ENCODE results near the gene RNPS1. TPM values are rescaled to one million over a fixed set of nuclear protein-coding genes. Genes with fewer than 3 reads are reported as not detected.

Gene RNPS1
- total RNA-seq, 1 donor from 2014 or later = 390 TPM

DNA sequence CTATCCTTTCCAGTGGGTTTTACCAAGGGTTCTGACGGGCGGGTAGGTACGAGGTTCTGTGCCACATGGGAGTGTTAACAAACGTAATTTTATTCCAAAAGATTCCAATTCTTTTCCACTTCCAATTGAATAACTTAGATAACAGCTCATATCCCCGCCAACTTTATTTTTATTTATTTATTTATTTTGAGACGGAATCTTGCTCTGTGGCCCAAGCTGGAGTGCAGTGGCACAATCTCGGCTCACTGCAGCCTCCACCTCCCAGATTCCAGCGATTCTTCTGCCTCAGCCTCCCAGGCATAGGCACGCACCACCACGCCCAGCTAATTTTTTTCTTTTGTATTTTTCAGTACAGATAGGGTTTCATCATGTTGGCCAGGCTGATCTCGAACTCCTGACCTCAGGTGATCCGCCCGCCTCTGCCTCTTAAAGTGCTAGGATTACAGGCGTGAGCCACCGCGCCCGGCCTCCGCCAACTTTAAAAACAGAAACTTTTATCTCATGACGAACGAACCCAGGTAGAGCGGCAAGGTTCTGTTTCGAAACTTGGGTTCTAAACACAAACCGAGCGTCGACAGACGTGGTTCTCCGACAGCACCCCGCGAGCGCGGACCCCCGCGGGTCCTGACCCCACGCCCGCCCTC lies 17.2 kb downstream of the RNPS1 start:
- no peak for DNase-seq (ENCODE audit: low read depth, low spot score)
- H3K36me3 Mint-ChIP-seq (ENCODE audit: low read depth) = peaks cover 13% of the 10 kb centered on the region
- H3K9me3 Mint-ChIP-seq = no peaks in the 10 kb centered on the region
- peak overlapping the region; percentile 91 for H3K4me3 Mint-ChIP-seq
- no peak overlapping the region for H3K27ac Mint-ChIP-seq (ENCODE audit: unreplicated experiment)
- no peaks in the 10 kb centered on the region for H3K27me3 Mint-ChIP-seq (ENCODE audit: low read depth)
- TF ChIP-seq, protein P1, sequence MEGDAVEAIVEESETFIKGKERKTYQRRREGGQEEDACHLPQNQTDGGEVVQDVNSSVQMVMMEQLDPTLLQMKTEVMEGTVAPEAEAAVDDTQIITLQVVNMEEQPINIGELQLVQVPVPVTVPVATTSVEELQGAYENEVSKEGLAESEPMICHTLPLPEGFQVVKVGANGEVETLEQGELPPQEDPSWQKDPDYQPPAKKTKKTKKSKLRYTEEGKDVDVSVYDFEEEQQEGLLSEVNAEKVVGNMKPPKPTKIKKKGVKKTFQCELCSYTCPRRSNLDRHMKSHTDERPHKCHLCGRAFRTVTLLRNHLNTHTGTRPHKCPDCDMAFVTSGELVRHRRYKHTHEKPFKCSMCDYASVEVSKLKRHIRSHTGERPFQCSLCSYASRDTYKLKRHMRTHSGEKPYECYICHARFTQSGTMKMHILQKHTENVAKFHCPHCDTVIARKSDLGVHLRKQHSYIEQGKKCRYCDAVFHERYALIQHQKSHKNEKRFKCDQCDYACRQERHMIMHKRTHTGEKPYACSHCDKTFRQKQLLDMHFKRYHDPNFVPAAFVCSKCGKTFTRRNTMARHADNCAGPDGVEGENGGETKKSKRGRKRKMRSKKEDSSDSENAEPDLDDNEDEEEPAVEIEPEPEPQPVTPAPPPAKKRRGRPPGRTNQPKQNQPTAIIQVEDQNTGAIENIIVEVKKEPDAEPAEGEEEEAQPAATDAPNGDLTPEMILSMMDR (conservative IDR thresholded peaks at IDR 0.05) = no peak
- peaks cover 11% of the 10 kb centered on the region for H3K4me1 Mint-ChIP-seq

DNA sequence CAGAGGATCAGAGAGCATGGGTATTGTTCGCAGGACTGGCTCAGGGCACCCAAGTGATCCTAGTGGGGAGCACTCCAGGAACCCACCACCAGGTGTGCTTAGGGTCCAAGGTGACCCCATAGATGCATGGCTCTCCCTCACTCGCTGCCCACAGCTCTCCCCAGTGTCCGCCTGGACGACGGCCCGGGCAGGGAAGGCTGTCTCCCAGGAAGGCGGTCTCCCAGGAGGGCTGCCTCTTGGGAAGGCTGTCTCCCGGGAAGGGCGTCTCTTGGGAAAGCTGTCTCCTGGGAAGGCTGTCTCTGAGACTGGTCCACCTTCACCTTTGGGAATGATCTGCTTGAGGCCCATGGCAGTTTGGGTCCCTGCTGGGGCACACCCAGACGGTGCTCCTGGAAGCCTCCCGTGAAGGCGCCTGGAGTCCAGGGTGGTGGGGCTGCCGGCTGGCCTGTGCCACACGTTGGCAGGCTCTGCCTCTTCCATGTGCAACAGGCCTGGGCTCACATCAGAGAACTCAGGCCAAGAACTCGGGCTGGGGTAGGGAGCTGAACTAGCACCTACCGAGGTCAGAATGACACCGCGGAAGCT lies 21.5 kb downstream of the RNPS1 start:
- TF ChIP-seq, protein P1 (conservative IDR thresholded peaks at IDR 0.05) = no peak
- no peak overlapping the region for H3K4me3 Mint-ChIP-seq
- peaks cover 3% of the 10 kb centered on the region for H3K27me3 Mint-ChIP-seq (ENCODE audit: low read depth)
- H3K36me3 Mint-ChIP-seq (ENCODE audit: low read depth) = peaks cover 5% of the 10 kb centered on the region
- peaks cover 7% of the 10 kb centered on the region for H3K4me1 Mint-ChIP-seq
- peak overlapping the region; percentile 79 for H3K27ac Mint-ChIP-seq (ENCODE audit: unreplicated experiment)
- no peak for DNase-seq (ENCODE audit: low read depth, low spot score)
- no peaks in the 10 kb centered on the region for H3K9me3 Mint-ChIP-seq

DNA sequence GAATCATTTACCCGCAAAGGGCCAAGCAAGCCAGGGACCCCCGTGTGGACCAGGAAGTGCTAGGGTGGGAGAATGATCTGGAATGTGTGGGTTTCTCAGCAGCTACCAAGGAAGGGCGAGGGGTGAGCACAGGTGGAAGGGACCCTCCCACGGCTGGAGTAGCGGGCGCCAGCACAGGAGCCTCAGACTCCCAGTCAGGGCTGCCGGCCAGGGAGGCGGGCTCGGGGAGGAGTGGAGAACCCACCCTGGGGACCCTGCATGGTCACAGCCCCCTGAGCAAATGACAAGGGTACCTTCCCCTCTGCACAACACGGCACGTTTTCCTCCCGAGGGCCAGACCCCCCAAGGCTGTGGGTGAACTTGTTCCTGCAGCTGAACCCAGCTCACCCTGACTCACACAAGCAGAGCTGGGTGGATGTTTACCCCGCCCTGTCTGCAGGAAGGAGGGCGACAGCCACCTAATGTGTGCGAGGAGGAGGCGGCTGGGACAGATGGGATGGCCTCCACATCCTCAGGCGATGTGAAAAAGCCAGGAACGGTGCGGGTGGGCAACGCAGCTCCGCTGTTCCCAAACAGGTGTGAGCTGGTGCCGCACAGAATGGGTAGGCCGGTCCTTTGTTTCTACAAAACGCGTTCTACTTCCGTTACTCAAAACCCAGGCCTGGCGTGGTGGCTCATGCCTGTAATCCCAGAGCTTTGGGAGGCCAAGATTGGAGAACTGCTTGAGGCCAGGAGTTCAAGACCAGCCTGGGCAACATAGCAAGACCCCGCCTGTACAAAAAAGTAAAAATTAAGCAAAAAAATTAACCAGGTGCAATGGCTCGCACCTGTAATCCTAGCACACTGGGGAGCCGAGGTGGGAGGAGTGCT lies 22.8 kb downstream of the RNPS1 start:
- H3K4me3 Mint-ChIP-seq = peak overlapping the region; percentile 15
- peaks cover 3% of the 10 kb centered on the region for H3K27me3 Mint-ChIP-seq (ENCODE audit: low read depth)
- no peak overlapping the region for H3K27ac Mint-ChIP-seq (ENCODE audit: unreplicated experiment)
- H3K4me1 Mint-ChIP-seq = no peaks in the 10 kb centered on the region
- TF ChIP-seq, protein P1 (conservative IDR thresholded peaks at IDR 0.05) = no peak
- DNase-seq (ENCODE audit: low read depth, low spot score) = no peak
- peaks cover 5% of the 10 kb centered on the region for H3K36me3 Mint-ChIP-seq (ENCODE audit: low read depth)
- no peaks in the 10 kb centered on the region for H3K9me3 Mint-ChIP-seq

DNA sequence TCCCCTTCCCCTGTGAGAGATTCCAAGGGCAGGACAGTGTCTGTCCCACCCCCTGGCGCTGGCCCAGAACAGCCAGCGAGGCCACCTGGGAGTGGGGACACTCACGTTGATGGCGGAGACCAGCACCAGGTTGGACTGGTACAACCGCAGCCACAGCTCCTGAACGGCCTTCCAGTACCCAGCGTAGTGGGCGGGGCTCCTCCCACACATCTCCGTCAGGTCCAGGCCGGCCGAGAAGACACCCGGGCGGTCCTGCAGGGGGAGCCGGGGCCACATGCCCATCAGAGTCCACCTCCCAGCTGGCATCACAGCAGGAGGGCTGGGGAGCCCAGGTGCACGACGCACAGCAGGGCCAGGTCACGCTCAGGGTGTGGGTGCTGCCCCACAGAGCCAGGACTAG lies 23.6 kb downstream of the RNPS1 start:
- Mint-ChIP-seq H3K4me3 (no peak overlapping the region), H3K36me3 (ENCODE audit: low read depth) (peaks cover 5% of the 10 kb centered on the region), H3K9me3 (no peaks in the 10 kb centered on the region), H3K4me1 (no peaks in the 10 kb centered on the region), H3K27me3 (ENCODE audit: low read depth) (peaks cover 10% of the 10 kb centered on the region), H3K27ac (ENCODE audit: unreplicated experiment) (no peak overlapping the region)
- DNase-seq (ENCODE audit: low read depth, low spot score) = no peak
- TF ChIP-seq, protein P1 (conservative IDR thresholded peaks at IDR 0.05) = no peak

DNA sequence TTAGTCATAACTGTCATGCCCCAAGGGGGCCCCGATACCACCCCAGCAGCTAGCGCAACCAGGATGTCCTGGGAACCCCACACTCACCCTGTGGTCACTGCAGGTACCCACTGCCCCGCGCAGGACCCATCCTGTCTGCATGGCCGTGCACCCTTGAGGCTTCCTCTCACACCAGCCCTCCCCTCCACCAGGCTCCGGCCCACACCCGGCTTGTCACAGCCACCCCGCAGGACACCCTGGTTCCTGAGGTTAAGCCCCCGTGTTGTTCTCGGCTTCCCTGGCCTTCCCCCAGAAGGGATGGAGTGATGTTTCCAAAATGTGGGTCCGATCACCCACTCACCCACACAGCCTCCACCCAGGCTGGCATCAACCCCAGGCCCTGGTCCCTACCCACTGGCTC lies 24.1 kb downstream of the RNPS1 start:
- H3K4me3 Mint-ChIP-seq = peak overlapping the region; percentile 22
- no peak overlapping the region for H3K27ac Mint-ChIP-seq (ENCODE audit: unreplicated experiment)
- H3K36me3 Mint-ChIP-seq (ENCODE audit: low read depth) = peaks cover 5% of the 10 kb centered on the region
- DNase-seq (ENCODE audit: low read depth, low spot score) = no peak
- no peaks in the 10 kb centered on the region for H3K4me1 Mint-ChIP-seq
- H3K9me3 Mint-ChIP-seq = no peaks in the 10 kb centered on the region
- H3K27me3 Mint-ChIP-seq (ENCODE audit: low read depth) = peaks cover 12% of the 10 kb centered on the region
- TF ChIP-seq, protein P1 (conservative IDR thresholded peaks at IDR 0.05) = no peak
